Measurements from ENCODE around the gene KLK15.

The KLK15 gene

GRCh38 chr19:50831026-50831396 lies 2.4 kb downstream of the KLK15 start:
- no peak for DNase-seq (ENCODE audit: low read depth)
- TF ChIP-seq, protein P1, sequence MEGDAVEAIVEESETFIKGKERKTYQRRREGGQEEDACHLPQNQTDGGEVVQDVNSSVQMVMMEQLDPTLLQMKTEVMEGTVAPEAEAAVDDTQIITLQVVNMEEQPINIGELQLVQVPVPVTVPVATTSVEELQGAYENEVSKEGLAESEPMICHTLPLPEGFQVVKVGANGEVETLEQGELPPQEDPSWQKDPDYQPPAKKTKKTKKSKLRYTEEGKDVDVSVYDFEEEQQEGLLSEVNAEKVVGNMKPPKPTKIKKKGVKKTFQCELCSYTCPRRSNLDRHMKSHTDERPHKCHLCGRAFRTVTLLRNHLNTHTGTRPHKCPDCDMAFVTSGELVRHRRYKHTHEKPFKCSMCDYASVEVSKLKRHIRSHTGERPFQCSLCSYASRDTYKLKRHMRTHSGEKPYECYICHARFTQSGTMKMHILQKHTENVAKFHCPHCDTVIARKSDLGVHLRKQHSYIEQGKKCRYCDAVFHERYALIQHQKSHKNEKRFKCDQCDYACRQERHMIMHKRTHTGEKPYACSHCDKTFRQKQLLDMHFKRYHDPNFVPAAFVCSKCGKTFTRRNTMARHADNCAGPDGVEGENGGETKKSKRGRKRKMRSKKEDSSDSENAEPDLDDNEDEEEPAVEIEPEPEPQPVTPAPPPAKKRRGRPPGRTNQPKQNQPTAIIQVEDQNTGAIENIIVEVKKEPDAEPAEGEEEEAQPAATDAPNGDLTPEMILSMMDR (IDR thresholded peaks at IDR 0.05; ENCODE audit: insufficient read depth, low read depth, low read length, missing control alignments), result no peak
- H3K4me3 ChIP-seq (ENCODE audit: low read length), result no peak overlapping the region

DNA sequence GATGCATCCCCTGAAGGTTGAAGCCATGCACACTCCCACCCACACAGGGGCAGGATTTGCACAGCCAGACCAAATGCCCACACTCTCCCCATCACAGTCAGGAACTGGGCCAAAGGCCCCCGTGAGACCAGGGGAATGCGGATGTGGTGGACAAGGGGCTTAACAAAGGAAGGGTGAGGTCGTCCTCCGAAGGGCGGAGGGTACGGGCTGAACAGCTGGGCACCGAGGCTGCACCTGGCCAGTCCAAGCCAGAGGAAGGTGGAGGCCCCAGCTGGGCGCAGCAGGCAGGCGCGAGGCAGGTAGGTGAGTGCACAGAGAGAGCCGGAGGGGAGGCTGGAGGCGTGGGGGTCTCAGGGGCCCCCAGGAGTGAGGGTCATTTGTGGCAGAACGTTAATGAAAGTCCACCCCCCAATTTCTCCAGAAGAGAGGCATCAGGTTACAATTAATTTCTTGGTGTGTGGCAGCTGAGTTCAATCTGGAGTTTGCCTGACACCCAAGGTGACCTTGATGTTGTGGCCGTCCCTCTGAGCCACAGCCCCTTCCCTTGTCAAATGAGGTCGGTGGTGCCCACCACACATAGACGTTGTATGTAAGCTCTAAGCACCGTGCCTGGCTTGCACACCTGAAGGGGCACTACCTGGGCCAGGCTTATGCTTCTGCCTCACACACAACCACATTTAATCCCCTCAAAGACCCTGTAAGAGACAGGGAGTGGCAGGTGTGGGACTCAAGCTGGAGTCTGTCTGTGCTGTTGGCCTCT lies 2.9 kb downstream of the KLK15 start:
- DNase-seq (ENCODE audit: low read depth), result no peak
- H3K4me3 ChIP-seq (ENCODE audit: low read length), result no peak overlapping the region
- TF ChIP-seq, protein P1 (IDR thresholded peaks at IDR 0.05; ENCODE audit: insufficient read depth, low read depth, low read length, missing control alignments), result no peak

DNA sequence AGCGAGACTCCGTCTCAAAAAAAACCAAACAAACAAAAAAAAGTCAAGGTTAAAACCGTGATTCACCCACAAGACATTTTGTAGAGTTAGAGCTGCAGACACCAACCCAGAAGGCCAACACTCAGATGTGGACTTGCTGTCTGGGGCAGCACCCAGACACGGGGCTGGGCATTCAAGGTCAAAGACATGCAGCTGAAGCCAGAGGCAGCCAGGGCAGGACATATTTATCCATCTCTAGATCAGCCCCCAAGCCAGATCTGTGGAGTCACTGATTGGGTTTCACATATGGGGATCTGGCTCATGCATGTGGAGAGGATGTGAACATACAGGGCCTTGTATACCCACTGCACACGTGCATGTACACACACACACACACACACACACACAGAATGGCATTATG lies 3.6 kb downstream of the KLK15 start:
- no peak overlapping the region for H3K4me3 ChIP-seq (ENCODE audit: low read length)
- no peak for DNase-seq (ENCODE audit: low read depth)
- TF ChIP-seq, protein P1 (IDR thresholded peaks at IDR 0.05; ENCODE audit: insufficient read depth, low read depth, low read length, missing control alignments), result no peak

DNA sequence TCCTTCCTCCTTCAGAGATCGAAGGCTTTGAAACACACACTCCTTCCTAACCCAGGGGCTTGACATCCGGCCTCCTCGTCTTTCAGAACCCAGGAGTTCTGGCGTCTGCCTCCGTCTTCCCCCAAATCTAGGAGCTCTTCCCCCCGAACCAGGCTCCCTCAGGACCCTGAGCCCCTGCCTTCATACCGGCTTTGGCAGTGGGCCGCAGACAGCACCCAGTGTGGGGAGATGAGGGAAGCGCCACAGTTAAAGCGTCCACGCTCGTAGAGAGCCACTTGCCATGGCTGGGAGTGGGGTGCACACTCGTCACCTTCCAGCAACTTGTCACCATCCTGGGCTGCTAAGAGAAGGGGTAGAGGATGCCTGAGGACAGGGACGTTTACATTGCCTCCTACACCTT lies 5.9 kb downstream of the KLK15 start:
- no peak for DNase-seq (ENCODE audit: low read depth)
- TF ChIP-seq, protein P1 (IDR thresholded peaks at IDR 0.05; ENCODE audit: insufficient read depth, low read depth, low read length, missing control alignments), result no peak
- H3K4me3 ChIP-seq (ENCODE audit: low read length), result no peak overlapping the region

- DNase-seq (ENCODE audit: low read depth), result no peak
- H3K4me3 ChIP-seq (ENCODE audit: low read length), result no peak overlapping the region
- TF ChIP-seq, protein P1 (IDR thresholded peaks at IDR 0.05; ENCODE audit: insufficient read depth, low read depth, low read length, missing control alignments), result no peak
Observed at GRCh38 chr19:50826492-50827240, 6.7 kb downstream of the KLK15 start.

DNA sequence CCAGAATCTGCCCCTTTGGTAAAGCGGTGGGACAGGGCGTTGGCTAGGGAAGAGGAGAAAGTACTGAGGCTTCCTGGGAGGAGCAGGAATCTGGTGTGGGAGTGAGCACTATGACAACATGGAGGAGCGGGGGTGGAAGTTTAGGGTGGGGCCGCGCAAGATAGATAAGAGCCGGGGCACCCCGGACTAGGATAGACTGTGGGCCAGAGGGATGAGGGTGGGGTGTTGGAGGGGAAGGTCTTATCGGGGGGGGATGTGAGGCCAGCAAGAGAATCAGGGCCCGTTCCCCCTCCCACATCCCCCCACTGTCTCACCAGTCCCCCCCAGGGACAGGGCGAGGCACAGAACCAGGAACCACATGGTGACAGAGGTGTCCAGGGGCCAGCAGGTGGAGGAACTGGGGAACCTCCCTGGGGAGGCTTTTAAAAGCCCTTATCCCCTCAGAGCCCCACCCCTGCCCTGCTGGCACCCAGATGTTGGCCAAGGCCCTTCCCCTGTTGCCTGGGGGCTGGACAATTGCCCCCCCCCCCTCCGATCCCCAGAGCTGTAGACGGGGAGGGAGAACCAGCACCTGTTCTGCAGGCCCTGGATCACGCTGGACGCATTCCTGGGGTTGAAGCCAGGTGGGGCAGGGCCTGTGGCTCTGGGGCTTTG lies 9.9 kb downstream of the KLK15 start, which contains the start of gene KLK1:
Gene KLK1 (minus strand): TSS at position 399 of the 654 bp plus-strand sequence. CDS start 39 bp downstream, at position 360.
- no peak within 1 kb of the TSS for H3K4me3 ChIP-seq (ENCODE audit: low read length)
- no peak for DNase-seq (ENCODE audit: low read depth)
- TF ChIP-seq, protein P1 (IDR thresholded peaks at IDR 0.05; ENCODE audit: insufficient read depth, low read depth, low read length, missing control alignments), result no peak
